GM21360 (cell line): ENCODE results near the gene CD226.
A peak's percentile ranks its signal among the peaks of the same experiment; 100 is the strongest.
"Not testable (repeated sequence)": the region's sequence is repeated elsewhere in the genome, so short reads cannot be mapped to it uniquely, and the experiment has no call there.

Source experiments
- ATAC-seq: cut with Tn5 transposase; IDR thresholded peaks from one replicate; pipeline ENCODE4 v1.9.1; 2021; ENCODE audit warnings: mild to moderate bottlenecking, moderate library complexity; ENCODE audit not compliant: unreplicated experiment

CD226 gene

GRCh38 chr18:69876490-69876889 lies 71.2 kb downstream of the CD226 start:
- ATAC-seq = no peak

- no peak for ATAC-seq
Measured at GRCh38 chr18:69874058-69874457, 73.6 kb downstream of the CD226 start.

GRCh38 chr18:69872661-69873060 lies 75.0 kb downstream of the CD226 start:
- ATAC-seq = no peak

- no peak for ATAC-seq
Measured at GRCh38 chr18:69871363-69871762, 76.3 kb downstream of the CD226 start.

GRCh38 chr18:69870736-69871135 lies 76.9 kb downstream of the CD226 start:
- no peak for ATAC-seq

GRCh38 chr18:69866212-69866611 lies 81.5 kb downstream of the CD226 start:
- ATAC-seq = no peak

- no peak for ATAC-seq
Measured at GRCh38 chr18:69865776-69866175, 81.9 kb downstream of the CD226 start.

- peak; percentile 79 for ATAC-seq
Measured at GRCh38 chr18:69864802-69865201, 82.9 kb downstream of the CD226 start.

- no peak for ATAC-seq
Measured at GRCh38 chr18:69858897-69859296, 88.8 kb downstream of the CD226 start.

- ATAC-seq = no peak
Measured at GRCh38 chr18:69854455-69854854, 93.2 kb downstream of the CD226 start.

- no peak for ATAC-seq
Measured at GRCh38 chr18:69853051-69853450, 94.6 kb downstream of the CD226 start.

- ATAC-seq = no peak
Measured at GRCh38 chr18:69845593-69846506, 101.8 kb downstream of the CD226 start.

GRCh38 chr18:69844656-69845055 lies 103.0 kb downstream of the CD226 start:
- ATAC-seq = no peak

- ATAC-seq = no peak
Measured at GRCh38 chr18:69843015-69843414, 104.7 kb downstream of the CD226 start.

GRCh38 chr18:69841117-69841516 lies 106.6 kb downstream of the CD226 start:
- ATAC-seq = no peak

- no peak for ATAC-seq
Measured at GRCh38 chr18:69840445-69840844, 107.2 kb downstream of the CD226 start.

- no peak for ATAC-seq
Measured at GRCh38 chr18:69840001-69840400, 107.7 kb downstream of the CD226 start.

- no peak for ATAC-seq
Measured at GRCh38 chr18:69839497-69839896, 108.2 kb downstream of the CD226 start.

GRCh38 chr18:69838620-69839411 lies 108.9 kb downstream of the CD226 start:
- peak; percentile 62 for ATAC-seq

GRCh38 chr18:69838003-69838402 lies 109.7 kb downstream of the CD226 start:
- no peak for ATAC-seq

- ATAC-seq = not testable (repeated sequence)
Measured at GRCh38 chr18:69834980-69835379, 112.7 kb downstream of the CD226 start.

GRCh38 chr18:69830189-69830588 lies 117.5 kb downstream of the CD226 start:
- ATAC-seq = no peak
